ENCODE results near the gene GDPD5. TPM values are rescaled to one million over a fixed set of nuclear protein-coding genes. Genes with fewer than 3 reads are reported as not detected.
A peak's percentile ranks its signal among the peaks of the same experiment; 100 is the strongest.

The GDPD5 gene
- total and polyA plus RNA-seq, 9 of the 15 experiments (the other 6 are each of a cell fraction or from before 2014, with no cell fraction given) = 0.32 to 27.3 (median 8.0) TPM

GRCh38 chr11:75536786-75537641 is 11.3 kb upstream of the GDPD5 start (continued):
- TF ChIP-seq BRCA1 (IDR thresholded peaks at IDR 0.05) (no peak), BRCA1 (CRISPR knock-in tag; IDR thresholded peaks at IDR 0.05) (no peak), NCOA2 (IDR thresholded peaks at IDR 0.05; ENCODE audit: partially characterized antibody in 2 of 2) (no peak), ZNF3 (CRISPR knock-in tag; IDR thresholded peaks at IDR 0.05) (no peak), HNRNPL (IDR thresholded peaks at IDR 0.05; ENCODE audit: low read depth, low read length) (no peak), CUX1 (CRISPR knock-in tag; IDR thresholded peaks at IDR 0.05) (peak; percentile 33; the same call in 1 of the 2 replicates), RBM14 (IDR thresholded peaks at IDR 0.05; ENCODE audit: borderline replicate concordance, insufficient read depth, low read depth, low read length) (no peak)
- TF ChIP-seq, protein P1, sequence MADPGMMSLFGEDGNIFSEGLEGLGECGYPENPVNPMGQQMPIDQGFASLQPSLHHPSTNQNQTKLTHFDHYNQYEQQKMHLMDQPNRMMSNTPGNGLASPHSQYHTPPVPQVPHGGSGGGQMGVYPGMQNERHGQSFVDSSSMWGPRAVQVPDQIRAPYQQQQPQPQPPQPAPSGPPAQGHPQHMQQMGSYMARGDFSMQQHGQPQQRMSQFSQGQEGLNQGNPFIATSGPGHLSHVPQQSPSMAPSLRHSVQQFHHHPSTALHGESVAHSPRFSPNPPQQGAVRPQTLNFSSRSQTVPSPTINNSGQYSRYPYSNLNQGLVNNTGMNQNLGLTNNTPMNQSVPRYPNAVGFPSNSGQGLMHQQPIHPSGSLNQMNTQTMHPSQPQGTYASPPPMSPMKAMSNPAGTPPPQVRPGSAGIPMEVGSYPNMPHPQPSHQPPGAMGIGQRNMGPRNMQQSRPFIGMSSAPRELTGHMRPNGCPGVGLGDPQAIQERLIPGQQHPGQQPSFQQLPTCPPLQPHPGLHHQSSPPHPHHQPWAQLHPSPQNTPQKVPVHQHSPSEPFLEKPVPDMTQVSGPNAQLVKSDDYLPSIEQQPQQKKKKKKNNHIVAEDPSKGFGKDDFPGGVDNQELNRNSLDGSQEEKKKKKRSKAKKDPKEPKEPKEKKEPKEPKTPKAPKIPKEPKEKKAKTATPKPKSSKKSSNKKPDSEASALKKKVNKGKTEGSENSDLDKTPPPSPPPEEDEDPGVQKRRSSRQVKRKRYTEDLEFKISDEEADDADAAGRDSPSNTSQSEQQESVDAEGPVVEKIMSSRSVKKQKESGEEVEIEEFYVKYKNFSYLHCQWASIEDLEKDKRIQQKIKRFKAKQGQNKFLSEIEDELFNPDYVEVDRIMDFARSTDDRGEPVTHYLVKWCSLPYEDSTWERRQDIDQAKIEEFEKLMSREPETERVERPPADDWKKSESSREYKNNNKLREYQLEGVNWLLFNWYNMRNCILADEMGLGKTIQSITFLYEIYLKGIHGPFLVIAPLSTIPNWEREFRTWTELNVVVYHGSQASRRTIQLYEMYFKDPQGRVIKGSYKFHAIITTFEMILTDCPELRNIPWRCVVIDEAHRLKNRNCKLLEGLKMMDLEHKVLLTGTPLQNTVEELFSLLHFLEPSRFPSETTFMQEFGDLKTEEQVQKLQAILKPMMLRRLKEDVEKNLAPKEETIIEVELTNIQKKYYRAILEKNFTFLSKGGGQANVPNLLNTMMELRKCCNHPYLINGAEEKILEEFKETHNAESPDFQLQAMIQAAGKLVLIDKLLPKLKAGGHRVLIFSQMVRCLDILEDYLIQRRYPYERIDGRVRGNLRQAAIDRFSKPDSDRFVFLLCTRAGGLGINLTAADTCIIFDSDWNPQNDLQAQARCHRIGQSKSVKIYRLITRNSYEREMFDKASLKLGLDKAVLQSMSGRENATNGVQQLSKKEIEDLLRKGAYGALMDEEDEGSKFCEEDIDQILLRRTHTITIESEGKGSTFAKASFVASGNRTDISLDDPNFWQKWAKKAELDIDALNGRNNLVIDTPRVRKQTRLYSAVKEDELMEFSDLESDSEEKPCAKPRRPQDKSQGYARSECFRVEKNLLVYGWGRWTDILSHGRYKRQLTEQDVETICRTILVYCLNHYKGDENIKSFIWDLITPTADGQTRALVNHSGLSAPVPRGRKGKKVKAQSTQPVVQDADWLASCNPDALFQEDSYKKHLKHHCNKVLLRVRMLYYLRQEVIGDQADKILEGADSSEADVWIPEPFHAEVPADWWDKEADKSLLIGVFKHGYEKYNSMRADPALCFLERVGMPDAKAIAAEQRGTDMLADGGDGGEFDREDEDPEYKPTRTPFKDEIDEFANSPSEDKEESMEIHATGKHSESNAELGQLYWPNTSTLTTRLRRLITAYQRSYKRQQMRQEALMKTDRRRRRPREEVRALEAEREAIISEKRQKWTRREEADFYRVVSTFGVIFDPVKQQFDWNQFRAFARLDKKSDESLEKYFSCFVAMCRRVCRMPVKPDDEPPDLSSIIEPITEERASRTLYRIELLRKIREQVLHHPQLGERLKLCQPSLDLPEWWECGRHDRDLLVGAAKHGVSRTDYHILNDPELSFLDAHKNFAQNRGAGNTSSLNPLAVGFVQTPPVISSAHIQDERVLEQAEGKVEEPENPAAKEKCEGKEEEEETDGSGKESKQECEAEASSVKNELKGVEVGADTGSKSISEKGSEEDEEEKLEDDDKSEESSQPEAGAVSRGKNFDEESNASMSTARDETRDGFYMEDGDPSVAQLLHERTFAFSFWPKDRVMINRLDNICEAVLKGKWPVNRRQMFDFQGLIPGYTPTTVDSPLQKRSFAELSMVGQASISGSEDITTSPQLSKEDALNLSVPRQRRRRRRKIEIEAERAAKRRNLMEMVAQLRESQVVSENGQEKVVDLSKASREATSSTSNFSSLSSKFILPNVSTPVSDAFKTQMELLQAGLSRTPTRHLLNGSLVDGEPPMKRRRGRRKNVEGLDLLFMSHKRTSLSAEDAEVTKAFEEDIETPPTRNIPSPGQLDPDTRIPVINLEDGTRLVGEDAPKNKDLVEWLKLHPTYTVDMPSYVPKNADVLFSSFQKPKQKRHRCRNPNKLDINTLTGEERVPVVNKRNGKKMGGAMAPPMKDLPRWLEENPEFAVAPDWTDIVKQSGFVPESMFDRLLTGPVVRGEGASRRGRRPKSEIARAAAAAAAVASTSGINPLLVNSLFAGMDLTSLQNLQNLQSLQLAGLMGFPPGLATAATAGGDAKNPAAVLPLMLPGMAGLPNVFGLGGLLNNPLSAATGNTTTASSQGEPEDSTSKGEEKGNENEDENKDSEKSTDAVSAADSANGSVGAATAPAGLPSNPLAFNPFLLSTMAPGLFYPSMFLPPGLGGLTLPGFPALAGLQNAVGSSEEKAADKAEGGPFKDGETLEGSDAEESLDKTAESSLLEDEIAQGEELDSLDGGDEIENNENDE (IDR thresholded peaks at IDR 0.05; ENCODE audit: low read depth, low read length) = no peak
